Measurements from ENCODE around the gene HBM.

DNA sequence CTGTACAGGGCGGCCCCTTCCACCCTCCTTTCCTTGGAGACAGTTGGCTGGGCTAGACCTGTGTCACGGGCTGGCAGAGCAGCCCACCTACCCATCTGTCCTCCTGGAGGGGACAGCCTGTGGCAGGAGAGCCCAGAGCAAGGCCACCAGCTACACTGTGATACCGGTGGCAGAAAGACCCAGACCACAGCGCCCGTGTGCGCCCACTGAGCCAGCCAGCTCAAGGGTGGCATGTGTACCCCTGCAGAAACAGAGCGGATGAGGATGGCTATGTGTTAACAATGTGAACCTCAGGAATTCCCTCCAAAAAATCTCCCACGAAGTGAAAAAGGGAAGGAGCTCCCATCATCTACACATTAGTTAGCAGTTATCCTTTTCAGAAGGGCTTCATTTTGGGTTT lies 21.6 kb downstream of the HBM start:
- TF ChIP-seq CTCF (conservative IDR thresholded peaks at IDR 0.05; ENCODE audit: low read depth, low read length) (no peak), EZH2 (IDR thresholded peaks at IDR 0.05; ENCODE audit: borderline replicate concordance, low read depth, low read length, poor library complexity, severe bottlenecking) (no peak)

Data from A673 (cell line).